ENCODE measurements around the gene GC. TPM values are rescaled to one million over a fixed set of nuclear protein-coding genes. Genes with fewer than 3 reads are reported as not detected.

GC gene
- total RNA-seq, 1 donor from 2014 or later, result not detected

DNA sequence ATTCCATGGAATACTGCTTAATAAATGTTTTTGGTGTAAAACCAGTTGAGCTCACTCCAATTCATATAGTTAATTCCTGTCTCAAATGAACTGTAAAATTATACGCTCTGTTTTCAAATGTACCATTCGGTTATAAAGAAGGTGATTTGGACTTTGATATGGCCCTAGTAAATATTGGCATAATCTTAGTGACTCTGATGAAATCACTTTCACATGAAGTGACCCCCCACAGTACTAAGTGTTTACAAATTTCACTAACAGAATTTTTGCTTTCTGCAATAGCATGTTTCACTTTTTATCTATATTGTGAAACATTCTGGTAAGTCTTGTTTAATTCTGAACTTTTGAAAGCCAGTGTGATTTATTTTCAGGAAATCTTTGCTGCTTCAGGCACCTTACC lies 10.9 kb downstream of the GC start:
- ATAC-seq (ENCODE audit: low read depth), result no peak
- Mint-ChIP-seq H3K36me3 (ENCODE audit: low read depth) (no peaks in the 10 kb centered on the region), H3K4me1 (no peaks in the 10 kb centered on the region), H3K9me3 (no peaks in the 10 kb centered on the region), H3K4me3 (no peak overlapping the region), H3K27me3 (no peaks in the 10 kb centered on the region), H3K27ac (no peak overlapping the region)
- ChIA-PET POLR2A (no interaction called here), CTCF (no interaction called here)
- TF ChIP-seq, protein P1, sequence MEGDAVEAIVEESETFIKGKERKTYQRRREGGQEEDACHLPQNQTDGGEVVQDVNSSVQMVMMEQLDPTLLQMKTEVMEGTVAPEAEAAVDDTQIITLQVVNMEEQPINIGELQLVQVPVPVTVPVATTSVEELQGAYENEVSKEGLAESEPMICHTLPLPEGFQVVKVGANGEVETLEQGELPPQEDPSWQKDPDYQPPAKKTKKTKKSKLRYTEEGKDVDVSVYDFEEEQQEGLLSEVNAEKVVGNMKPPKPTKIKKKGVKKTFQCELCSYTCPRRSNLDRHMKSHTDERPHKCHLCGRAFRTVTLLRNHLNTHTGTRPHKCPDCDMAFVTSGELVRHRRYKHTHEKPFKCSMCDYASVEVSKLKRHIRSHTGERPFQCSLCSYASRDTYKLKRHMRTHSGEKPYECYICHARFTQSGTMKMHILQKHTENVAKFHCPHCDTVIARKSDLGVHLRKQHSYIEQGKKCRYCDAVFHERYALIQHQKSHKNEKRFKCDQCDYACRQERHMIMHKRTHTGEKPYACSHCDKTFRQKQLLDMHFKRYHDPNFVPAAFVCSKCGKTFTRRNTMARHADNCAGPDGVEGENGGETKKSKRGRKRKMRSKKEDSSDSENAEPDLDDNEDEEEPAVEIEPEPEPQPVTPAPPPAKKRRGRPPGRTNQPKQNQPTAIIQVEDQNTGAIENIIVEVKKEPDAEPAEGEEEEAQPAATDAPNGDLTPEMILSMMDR (IDR thresholded peaks at IDR 0.05), result no peak
- no peak for DNase-seq
- intact Hi-C loops (cut with micrococcal nuclease), result no loop called here

DNA sequence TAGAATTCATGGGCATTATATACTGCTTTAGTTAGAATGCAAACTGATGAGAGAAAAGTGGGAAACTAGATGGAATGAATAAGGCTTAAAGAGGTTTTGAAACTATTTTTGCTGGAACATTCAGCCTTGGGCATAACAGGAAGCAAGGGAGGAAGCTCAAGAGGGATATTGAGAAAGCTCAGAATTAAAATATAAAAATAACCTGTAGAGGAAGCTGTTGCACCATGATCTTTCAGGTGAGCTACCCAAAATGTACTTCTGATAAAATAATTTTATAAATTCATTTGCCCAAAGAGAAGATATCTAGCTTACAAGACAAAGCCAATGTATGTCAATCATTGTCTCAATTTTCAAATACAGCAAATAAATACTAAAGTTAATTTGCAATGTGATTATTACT lies 11.3 kb downstream of the GC start:
- intact Hi-C loops (cut with micrococcal nuclease), result no loop called here
- Mint-ChIP-seq H3K4me3 (no peak overlapping the region), H3K27ac (no peak overlapping the region), H3K4me1 (no peaks in the 10 kb centered on the region), H3K9me3 (no peaks in the 10 kb centered on the region), H3K36me3 (ENCODE audit: low read depth) (no peaks in the 10 kb centered on the region), H3K27me3 (no peaks in the 10 kb centered on the region)
- DNase-seq, result no peak
- ATAC-seq (ENCODE audit: low read depth), result no peak
- POLR2A ChIA-PET, result no interaction called here
- CTCF ChIA-PET, result no interaction called here
- TF ChIP-seq, protein P1 (IDR thresholded peaks at IDR 0.05), result no peak

DNA sequence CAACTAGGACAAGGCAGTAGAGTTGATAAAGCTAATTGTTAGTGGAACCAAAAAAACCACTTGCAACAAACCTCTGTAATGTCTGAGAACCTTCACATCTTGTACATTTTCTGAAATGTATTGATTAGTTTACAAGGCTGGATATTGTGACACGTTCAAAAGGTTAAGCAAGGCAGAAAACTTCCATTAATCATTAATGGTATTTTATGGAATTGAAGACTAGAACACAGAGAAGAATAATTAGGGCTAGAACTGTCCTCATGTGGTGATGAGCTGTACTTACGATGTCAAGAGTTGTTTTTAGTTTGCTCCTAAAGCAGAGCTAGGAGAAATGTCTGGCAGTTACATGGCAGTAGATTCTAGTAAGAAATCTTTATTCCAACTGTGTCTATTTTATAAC lies 12.3 kb downstream of the GC start:
- ChIA-PET POLR2A (no interaction called here), CTCF (no interaction called here)
- intact Hi-C loops (cut with micrococcal nuclease), result no loop called here
- no peak for ATAC-seq (ENCODE audit: low read depth)
- no peaks in the 10 kb centered on the region for H3K9me3 Mint-ChIP-seq
- H3K27ac Mint-ChIP-seq, result no peak overlapping the region
- H3K36me3 Mint-ChIP-seq (ENCODE audit: low read depth), result no peaks in the 10 kb centered on the region
- H3K27me3 Mint-ChIP-seq, result no peaks in the 10 kb centered on the region
- H3K4me1 Mint-ChIP-seq, result no peaks in the 10 kb centered on the region
- TF ChIP-seq, protein P1 (IDR thresholded peaks at IDR 0.05), result no peak
- DNase-seq, result no peak
- no peak overlapping the region for H3K4me3 Mint-ChIP-seq

DNA sequence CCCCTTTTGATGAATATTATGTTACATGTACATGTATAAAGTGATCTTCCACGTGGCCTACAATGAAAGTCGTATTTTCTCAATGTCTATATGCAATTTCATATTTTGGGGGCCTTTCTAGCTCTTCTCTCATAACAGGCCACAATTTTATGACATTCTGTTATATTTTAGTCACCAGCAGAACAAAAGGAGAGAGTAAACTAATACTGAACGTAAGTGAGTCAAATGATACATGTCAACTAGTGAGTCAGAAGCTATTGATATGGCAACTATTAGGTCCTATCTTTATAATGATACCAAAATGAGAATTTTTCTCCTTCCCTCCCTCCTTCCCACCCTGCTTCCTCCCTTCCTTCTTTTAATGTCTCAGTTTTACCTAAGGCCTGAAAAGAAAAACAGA lies 14.4 kb downstream of the GC start:
- H3K4me1 Mint-ChIP-seq, result no peaks in the 10 kb centered on the region
- ChIA-PET CTCF (no interaction called here), POLR2A (no interaction called here)
- no peak overlapping the region for H3K27ac Mint-ChIP-seq
- intact Hi-C loops (cut with micrococcal nuclease), result no loop called here
- no peaks in the 10 kb centered on the region for H3K9me3 Mint-ChIP-seq
- TF ChIP-seq, protein P1 (IDR thresholded peaks at IDR 0.05), result no peak
- H3K4me3 Mint-ChIP-seq, result no peak overlapping the region
- DNase-seq (no peak), ATAC-seq (ENCODE audit: low read depth) (no peak)
- H3K36me3 Mint-ChIP-seq (ENCODE audit: low read depth), result no peaks in the 10 kb centered on the region
- no peaks in the 10 kb centered on the region for H3K27me3 Mint-ChIP-seq

DNA sequence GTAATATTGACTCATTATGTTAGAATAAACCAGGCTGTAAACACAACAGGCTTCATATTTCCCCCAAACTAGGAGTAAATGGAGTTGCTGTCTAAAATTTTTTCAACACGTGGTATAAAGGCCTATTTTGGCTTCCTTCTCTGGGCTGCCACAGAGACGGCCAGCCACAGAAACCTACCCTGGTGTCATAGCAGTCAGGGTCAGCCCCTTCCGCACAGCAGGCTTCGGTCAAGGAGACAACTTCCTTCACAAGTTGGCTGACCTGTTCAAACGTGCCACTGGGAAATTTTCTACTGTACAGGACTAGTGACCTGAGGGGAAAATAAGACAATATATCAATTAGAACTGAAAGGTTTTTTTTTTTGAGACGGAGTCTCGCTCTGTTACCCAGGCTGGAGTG lies 15.8 kb downstream of the GC start:
- Mint-ChIP-seq H3K36me3 (ENCODE audit: low read depth) (no peaks in the 10 kb centered on the region), H3K4me1 (no peaks in the 10 kb centered on the region), H3K27me3 (no peaks in the 10 kb centered on the region), H3K9me3 (no peaks in the 10 kb centered on the region), H3K27ac (no peak overlapping the region), H3K4me3 (no peak overlapping the region)
- TF ChIP-seq, protein P1 (IDR thresholded peaks at IDR 0.05), result no peak
- ATAC-seq (ENCODE audit: low read depth) (no peak), DNase-seq (no peak)
- CTCF ChIA-PET, result no interaction called here
- POLR2A ChIA-PET, result no interaction called here
- intact Hi-C loops (cut with micrococcal nuclease), result no loop called here

All from activated B cell treated with CpG ODN at 0.5 μM for 24 hours (primary cell).